H9 (cell line): Measurements from ENCODE around the gene SIL1. TPM values are rescaled to one million over a fixed set of nuclear protein-coding genes. Genes with fewer than 3 reads are reported as not detected.

Source experiments
- DNase-seq: peaks from one replicate; pipeline ENCODE4 v3.0.0-alpha.2; 2017
- H2AFZ ChIP-seq: one replicate; pipeline ENCODE4 v1.6.1; 2013; ENCODE audit warnings: mild to moderate bottlenecking, low read length, control low read depth, moderate library complexity
- H2AK5ac ChIP-seq: 2 replicates; pipeline ENCODE4 v1.6.1; 2013; ENCODE audit warnings: low read length, control low read depth, mixed read lengths; ENCODE audit not compliant: insufficient read length
- H2BK120ac ChIP-seq: one replicate; pipeline ENCODE4 v1.6.1; 2013; ENCODE audit warnings: low read depth, mild to moderate bottlenecking, low read length, control low read depth, inconsistent platforms; ENCODE audit not compliant: poor library complexity, severe bottlenecking
- H2BK12ac ChIP-seq: 2 replicates; pipeline ENCODE4 v1.6.1; 2013; ENCODE audit warnings: low read length, control low read depth, mixed read lengths, low read depth; ENCODE audit not compliant: insufficient read length
- H2BK15ac ChIP-seq: 2 replicates; pipeline ENCODE4 v1.6.1; 2013; ENCODE audit warnings: low read depth, low read length, control low read depth
- H2BK20ac ChIP-seq: one replicate; pipeline ENCODE4 v1.6.1; 2013; ENCODE audit warnings: low read depth, mild to moderate bottlenecking, low read length, control low read depth, inconsistent platforms; ENCODE audit not compliant: poor library complexity, severe bottlenecking
- H2BK5ac ChIP-seq: 2 replicates; pipeline ENCODE4 v1.6.1; 2013; ENCODE audit warnings: low read length, control low read depth, mixed read lengths; ENCODE audit not compliant: insufficient read length
- H3K14ac ChIP-seq: 2 replicates; pipeline ENCODE4 v1.6.1; 2013; ENCODE audit warnings: low read length, control low read depth; ENCODE audit not compliant: insufficient read depth
- H3K18ac ChIP-seq: 2 replicates; pipeline ENCODE4 v1.6.1; 2013; ENCODE audit warnings: low read depth, mild to moderate bottlenecking, mixed read lengths, low read length, control low read depth; ENCODE audit not compliant: insufficient read length
- H3K23ac ChIP-seq: 2 replicates; pipeline ENCODE4 v1.6.1; 2013; ENCODE audit warnings: low read length, control low read depth, mixed read lengths, low read depth; ENCODE audit not compliant: insufficient read length
- H3K23me2 ChIP-seq: 2 replicates; pipeline ENCODE4 v1.6.1; 2013; ENCODE audit warnings: low read depth, mild to moderate bottlenecking, mixed read lengths, low read length, control low read depth; ENCODE audit not compliant: insufficient read length, poor library complexity, severe bottlenecking
- H3K27ac ChIP-seq: 2 replicates; pipeline ENCODE4 v1.5.1; 2013; ENCODE audit warnings: low read length, control low read depth, mixed read lengths, low read depth; ENCODE audit not compliant: insufficient read length
- H3K27me3 ChIP-seq: 2 replicates; pipeline ENCODE4 v1.6.1; 2013; ENCODE audit warnings: low read length, control low read depth, inconsistent platforms; ENCODE audit not compliant: insufficient read depth
- H3K4ac ChIP-seq: 2 replicates; pipeline ENCODE4 v1.6.1; 2013; ENCODE audit warnings: low read depth, mild to moderate bottlenecking, control low read depth, inconsistent platforms, low read length, moderate library complexity
- H3K4me1 ChIP-seq: 2 replicates; pipeline ENCODE4 v1.6.1; 2013; ENCODE audit warnings: low read length, control low read depth, inconsistent platforms; ENCODE audit not compliant: insufficient read depth
- H3K4me2 ChIP-seq: 2 replicates; pipeline ENCODE4 v1.6.1; 2013; ENCODE audit warnings: low read length, control low read depth, mixed read lengths; ENCODE audit not compliant: insufficient read length, insufficient read depth
- H3K56ac ChIP-seq: 2 replicates; pipeline ENCODE4 v1.6.1; 2013; ENCODE audit warnings: low read depth, mild to moderate bottlenecking, mixed read lengths, low read length, control low read depth; ENCODE audit not compliant: insufficient read length
- H3K79me1 ChIP-seq: 2 replicates; pipeline ENCODE4 v1.6.1; 2013; ENCODE audit warnings: low read depth, mild to moderate bottlenecking, moderate library complexity, low read length, control low read depth, inconsistent platforms; ENCODE audit not compliant: insufficient read depth, poor library complexity, severe bottlenecking
- H3K79me2 ChIP-seq: 2 replicates; pipeline ENCODE4 v1.6.1; 2013; ENCODE audit warnings: low read length, control low read depth, inconsistent platforms; ENCODE audit not compliant: insufficient read depth
- H3K9ac ChIP-seq: 2 replicates; pipeline ENCODE4 v1.6.1; 2013; ENCODE audit warnings: low read length, control low read depth, mixed read lengths; ENCODE audit not compliant: insufficient read length; ENCODE audit errors: extremely low read depth
- H3K9me3 ChIP-seq: one replicate; pipeline ENCODE4 v1.6.1; 2013; ENCODE audit warnings: low read depth, low read length, inconsistent platforms; ENCODE audit not compliant: control insufficient read depth
- H3T11ph ChIP-seq: one replicate; pipeline ENCODE4 v1.6.1; 2013; ENCODE audit warnings: mild to moderate bottlenecking, low read length, control low read depth, inconsistent platforms
- H4K20me1 ChIP-seq: one replicate; pipeline ENCODE4 v1.6.1; 2013; ENCODE audit not compliant: control insufficient read depth, insufficient read length, insufficient read depth
- H4K5ac ChIP-seq: 2 replicates; pipeline ENCODE4 v1.6.1; 2013; ENCODE audit warnings: low read depth, mild to moderate bottlenecking, mixed read lengths, low read length, control low read depth; ENCODE audit not compliant: insufficient read length
- H4K8ac ChIP-seq: replicated peaks from 2 replicates; pipeline ENCODE4 v1.6.1; 2013; ENCODE audit warnings: low read length, control low read depth, mixed read lengths, low read depth; ENCODE audit not compliant: insufficient read length
- H4K91ac ChIP-seq: 2 replicates; pipeline ENCODE4 v1.6.1; 2013; ENCODE audit warnings: low read depth, mild to moderate bottlenecking, moderate library complexity, mixed read lengths, low read length, control low read depth; ENCODE audit not compliant: insufficient read length
- H3K27ac Mint-ChIP-seq, 3 experiments: 2 replicates in 2 of 3; 3 replicates in 1 of 3; pipeline ENCODE4 v1.8.0; 2020 to 2021; ENCODE audit warnings: mixed read lengths in 3 of 3, mild to moderate bottlenecking in 1 of 3, moderate library complexity in 1 of 3
- H3K27me3 Mint-ChIP-seq: 2 replicates; pipeline ENCODE4 v1.8.0; 2021; ENCODE audit warnings: low read depth, mild to moderate bottlenecking, moderate library complexity, mixed read lengths
- H3K36me3 Mint-ChIP-seq, 3 experiments: 2 replicates in 2 of 3; 3 replicates in 1 of 3; pipeline ENCODE4 v1.8.0; 2020 to 2021; ENCODE audit warnings: low read depth in 3 of 3, mixed read lengths in 3 of 3; ENCODE audit not compliant: insufficient read depth in 1 of 3
- H3K4me1 Mint-ChIP-seq, 2 experiments: 2 replicates each; pipeline ENCODE4 v1.8.0; 2020; ENCODE audit warnings: mixed read lengths in 2 of 2
- H3K4me3 Mint-ChIP-seq, 2 experiments: 2 replicates in 1 of 2; 3 replicates in 1 of 2; pipeline ENCODE4 v1.8.0; 2020 to 2021; ENCODE audit warnings: mild to moderate bottlenecking in 2 of 2, mixed read lengths in 2 of 2, moderate library complexity in 1 of 2
- H3K9me3 Mint-ChIP-seq, 2 experiments: 2 replicates in 1 of 2; 3 replicates in 1 of 2; pipeline ENCODE4 v1.8.0; 2020; ENCODE audit warnings: mild to moderate bottlenecking in 2 of 2, mixed read lengths in 2 of 2, moderate library complexity in 1 of 2
- CTCF ChIP-seq: fragments of 200-600 bp; sonication (generic); conservative IDR thresholded peaks from 3 replicates; pipeline ENCODE4 v1.8.0; 2021; ENCODE audit warnings: antibody characterized with exemption, mild to moderate bottlenecking
- WGBS: extraction: QIAGEN DNeasy Blood & Tissue Kit; methylation state at CpG from one replicate; pipeline ENCODE4 v1.1.7; 2013; ENCODE audit warnings: missing lambda C conversion rate, low lambda C conversion rate, mixed read lengths; ENCODE audit not compliant: insufficient read length; ENCODE audit errors: extremely low coverage; 5-methylcytosine and 5-hydroxymethylcytosine counted together
- total RNA-seq: library from RNA; stranded (reverse); gene quantifications from 2 replicates; pipeline ENCODE4 v1.2.1, GENCODE V29; 2021

SIL1 gene
- total RNA-seq, 1 experiment from 2014 or later, result 10.6 TPM

GRCh38 chr5:138954257-138955012 is 243.7 kb downstream of the SIL1 start:
- no peak overlapping the region for H2BK120ac ChIP-seq
- no peak for TF ChIP-seq CTCF
- no peak overlapping the region for H2BK15ac ChIP-seq
- H3K23me2 ChIP-seq, result no peaks in the 10 kb centered on the region
- H3T11ph ChIP-seq, result no peak overlapping the region
- no peak for DNase-seq
- no peak overlapping the region for H3K27ac ChIP-seq
- no peak overlapping the region for H4K91ac ChIP-seq
- no peaks in the 10 kb centered on the region for H3K79me1 ChIP-seq
- peaks cover 2% of the 10 kb centered on the region; the same call in 1 of the 2 replicates for H3K4me1 ChIP-seq
- H3K9me3 ChIP-seq, result no peaks in the 10 kb centered on the region
- H3K56ac ChIP-seq, result no peak overlapping the region
- Mint-ChIP-seq H3K27ac (peak overlapping the region in 1 of 3 experiments; percentile 80; a peak in 1 of 7 replicates), H3K36me3 (no peaks in the 10 kb centered on the region), H3K4me3 (no peak overlapping the region), H3K9me3 (no peaks in the 10 kb centered on the region), H3K4me1 (peaks cover 10 to 14% of the 10 kb centered on the region in 2 experiments), H3K27me3 (no peaks in the 10 kb centered on the region; the same call in 1 of the 2 replicates)
- no peaks in the 10 kb centered on the region for H3K79me2 ChIP-seq
- H2BK5ac ChIP-seq, result no peak overlapping the region
- no peak overlapping the region; the same call in 1 of the 2 replicates for H3K14ac ChIP-seq
- no CpG with 5 or more reads among the region's 4 CpGs for WGBS
- H3K4me2 ChIP-seq, result no peak overlapping the region
- no peaks in the 10 kb centered on the region for H4K20me1 ChIP-seq
- no peak overlapping the region for H2AK5ac ChIP-seq
- H2AFZ ChIP-seq, result no peak overlapping the region
- no peaks in the 10 kb centered on the region for H3K27me3 ChIP-seq
- no peak overlapping the region for H4K8ac ChIP-seq
- no peak overlapping the region for H2BK20ac ChIP-seq
- no peak overlapping the region for H3K9ac ChIP-seq
- no peak overlapping the region for H4K5ac ChIP-seq
- no peak overlapping the region for H3K23ac ChIP-seq
- no peak overlapping the region for H3K4ac ChIP-seq
- no peak overlapping the region for H3K18ac ChIP-seq
- H2BK12ac ChIP-seq, result no peak overlapping the region
